IPS-NIHi7 (cell line): Measurements from ENCODE around the gene TMEM209.
"Not testable (repeated sequence)": the region's sequence is repeated elsewhere in the genome, so short reads cannot be mapped to it uniquely, and the experiment has no call there.

Source experiments
- DNase-seq: peaks from one replicate; pipeline ENCODE4 v3.0.0; 2012; ENCODE audit warnings: mixed read lengths; ENCODE audit errors: extremely low spot score

The TMEM209 gene

DNA sequence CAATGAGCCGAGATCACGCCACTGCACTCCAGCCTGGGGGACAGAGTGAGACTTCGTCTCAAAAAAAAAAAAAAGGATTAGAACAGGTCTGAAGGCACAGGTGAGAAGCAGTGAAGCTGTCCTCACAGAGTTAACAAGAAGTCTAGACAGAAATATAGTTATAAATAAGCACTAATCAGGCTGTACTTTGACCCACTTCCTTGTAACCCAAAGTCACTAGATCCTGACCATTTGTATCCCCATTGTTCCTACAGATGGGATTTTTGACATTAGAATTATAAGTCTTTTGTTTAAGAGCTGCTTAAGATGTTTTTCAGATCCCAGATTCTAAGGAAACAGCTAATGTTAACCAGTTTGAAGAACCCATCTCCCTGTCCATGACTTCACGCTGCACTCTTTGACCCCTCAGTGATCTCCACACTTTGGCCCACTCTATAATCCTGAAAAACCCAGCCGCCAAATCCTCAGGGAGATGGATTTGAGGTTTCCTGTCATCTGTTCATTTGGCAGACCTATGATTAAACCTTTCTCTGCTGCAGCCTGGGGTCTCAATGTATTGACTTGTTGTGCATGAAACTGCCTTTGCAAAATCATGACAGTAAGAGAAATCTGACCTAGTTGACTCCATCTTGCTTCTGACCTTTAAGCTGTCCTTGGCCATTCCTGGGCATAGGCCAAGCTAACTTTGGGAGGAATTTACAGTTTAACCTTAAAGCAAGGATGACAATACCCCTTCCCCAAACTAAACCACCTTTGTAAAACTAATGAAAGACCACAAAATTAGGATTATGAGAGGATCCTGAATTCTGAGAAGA lies 13.8 kb upstream of the TMEM209 start:
- DNase-seq = no peak

DNA sequence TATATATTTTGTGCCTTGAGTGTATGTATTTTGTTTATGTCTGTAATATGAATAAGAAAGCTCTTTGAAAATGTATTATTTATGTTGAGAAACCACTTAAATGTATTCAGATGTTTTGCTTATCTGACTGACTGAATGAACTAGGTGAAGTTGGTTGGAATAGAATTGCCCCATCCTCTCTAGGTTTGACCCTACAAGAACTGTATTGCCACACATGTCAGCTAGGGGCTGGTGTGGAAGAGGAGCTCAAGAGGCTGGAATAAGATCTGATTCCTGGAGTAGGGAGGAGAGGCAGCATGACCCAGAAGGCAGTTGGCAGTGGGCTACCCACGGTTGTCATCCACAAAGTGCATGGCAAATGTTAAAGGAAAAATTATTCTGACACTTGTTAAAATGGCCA lies 11.5 kb upstream of the TMEM209 start:
- peak; percentile 18 for DNase-seq

DNA sequence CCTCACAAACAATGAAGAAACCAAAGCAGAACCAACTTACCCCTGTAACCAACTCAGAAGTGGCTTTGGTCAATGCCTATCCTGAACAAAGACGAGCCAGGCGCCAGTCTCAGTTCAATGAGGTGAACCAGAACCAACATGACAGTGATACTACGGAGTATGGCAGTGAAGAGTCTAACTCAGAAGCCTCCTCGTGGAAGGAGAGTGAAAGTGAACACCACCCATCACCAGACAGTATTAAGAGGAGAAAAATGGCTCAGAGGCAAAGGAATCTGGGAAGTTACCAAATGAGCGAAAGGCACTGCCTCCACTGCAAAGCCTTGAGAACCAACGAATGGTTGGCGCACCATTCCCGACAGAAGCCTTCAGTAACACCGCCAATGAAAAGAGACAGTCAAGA lies 10.8 kb upstream of the TMEM209 start:
- no peak for DNase-seq

DNA sequence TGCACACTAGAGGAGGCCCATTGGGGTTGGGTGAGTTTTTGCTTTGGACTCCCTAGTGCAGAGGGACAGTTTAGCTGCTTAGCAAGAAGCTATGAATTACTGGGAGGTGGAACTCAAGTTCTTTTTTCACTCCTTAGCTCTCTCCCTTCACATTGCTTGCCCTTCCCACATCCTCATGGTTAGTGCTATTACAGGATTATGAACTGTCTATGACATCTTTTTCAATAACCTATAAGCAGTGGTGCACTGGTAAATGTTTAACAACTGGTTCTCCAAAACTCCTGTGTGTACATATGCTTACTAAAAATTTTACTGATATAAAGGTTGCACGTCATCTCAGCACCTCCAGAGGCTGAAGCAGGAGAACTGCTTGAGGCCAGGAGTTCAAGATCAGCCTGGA lies 8.6 kb upstream of the TMEM209 start:
- no peak for DNase-seq

DNA sequence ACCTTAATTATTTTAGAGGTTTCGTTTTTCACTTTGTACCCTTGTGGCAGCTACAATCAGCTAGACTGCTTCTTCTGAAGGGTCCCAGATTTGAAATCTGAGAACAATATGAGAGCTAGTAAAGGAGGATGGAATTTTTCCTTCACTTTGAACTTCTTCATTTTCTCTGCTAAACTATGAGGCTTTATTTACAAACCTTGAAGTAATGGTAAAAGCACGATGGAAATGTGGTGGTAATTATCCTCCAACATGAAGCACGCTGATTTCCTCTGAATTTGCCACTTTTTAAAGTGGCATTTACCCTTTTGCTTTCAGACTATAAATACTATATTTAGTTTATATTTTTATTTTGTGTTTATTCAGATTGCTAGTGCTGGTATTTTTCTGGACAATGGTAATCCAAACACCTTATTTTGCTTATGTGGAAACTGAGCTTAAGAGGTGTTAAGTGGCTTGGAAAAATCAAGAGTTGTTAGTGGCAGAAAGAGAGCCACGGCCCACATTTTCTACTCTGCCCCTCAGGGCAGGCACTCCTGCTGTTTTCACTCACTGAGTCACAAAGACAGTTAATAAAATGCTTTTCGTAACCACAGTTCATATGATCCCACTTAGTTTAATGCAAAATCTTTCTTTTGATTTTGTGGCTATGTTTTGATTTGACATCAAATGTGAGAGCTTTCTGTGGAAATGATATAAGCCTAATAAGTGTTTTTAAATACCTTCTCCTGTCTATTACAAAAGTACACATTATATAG lies 5.2 kb upstream of the TMEM209 start:
- no peak for DNase-seq

DNA sequence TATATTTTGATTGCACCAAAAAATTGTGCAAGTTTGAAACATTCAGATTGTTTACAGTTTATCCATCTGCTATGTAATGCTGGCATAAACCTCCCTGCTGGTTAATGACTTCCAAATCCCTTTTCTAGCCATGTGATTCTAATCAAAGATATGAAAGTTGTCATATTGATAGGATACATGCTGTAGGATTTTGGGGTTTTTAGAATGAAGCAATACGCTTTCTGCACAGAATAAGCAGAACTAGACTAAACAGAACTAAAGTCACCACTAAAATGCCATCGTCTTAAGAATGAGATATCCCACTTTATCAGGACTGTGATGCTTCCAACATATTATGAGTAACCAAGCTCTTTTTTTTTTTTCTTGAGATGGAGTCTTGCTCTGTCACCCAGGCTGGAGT lies 3.3 kb upstream of the TMEM209 start:
- no peak for DNase-seq

DNA sequence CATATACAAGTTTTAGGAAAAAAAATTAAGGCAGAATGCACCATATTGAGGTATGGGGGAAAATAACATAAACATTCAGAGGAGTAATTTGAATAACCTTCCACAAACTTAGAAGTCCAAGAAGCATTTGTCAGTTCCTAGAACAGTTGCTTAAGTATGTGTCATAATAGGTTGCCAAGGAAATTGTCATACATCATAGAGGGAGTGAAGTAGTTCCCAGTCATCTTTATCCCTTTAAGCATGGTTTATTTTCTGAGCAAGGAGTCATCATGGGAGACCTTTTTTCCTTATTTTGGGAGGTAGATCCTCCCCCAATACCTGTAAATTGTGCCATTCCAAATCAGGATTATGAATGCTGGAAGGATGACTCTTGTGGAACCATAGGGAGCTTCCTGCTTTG lies 2.4 kb upstream of the TMEM209 start, which contains the start of gene SSMEM1:
Gene SSMEM1, plus strand, starts transcription at position 219 of the 400 bp plus-strand sequence. Its CDS starts 51 bp downstream, at position 270.
- no peak for DNase-seq

DNA sequence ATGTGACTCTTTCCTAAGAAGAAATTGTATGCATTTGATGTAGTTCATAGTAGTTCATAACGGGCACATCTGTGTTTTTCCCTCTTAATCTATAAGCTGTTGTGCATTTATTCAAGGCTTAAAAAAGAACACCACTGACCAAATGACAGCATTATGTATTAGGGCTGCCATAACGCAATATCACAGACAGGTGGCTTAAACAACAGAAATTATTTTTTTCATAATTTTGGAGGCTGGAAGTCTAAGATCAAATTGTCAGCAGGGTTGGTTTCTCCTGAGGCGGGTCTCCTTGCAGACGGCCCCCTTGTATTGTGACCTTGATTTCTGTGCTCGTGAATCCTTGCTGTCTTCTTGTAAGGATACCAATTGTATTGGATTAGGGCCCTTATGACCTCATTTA lies 1.8 kb upstream of the TMEM209 start:
- DNase-seq = no peak

DNA sequence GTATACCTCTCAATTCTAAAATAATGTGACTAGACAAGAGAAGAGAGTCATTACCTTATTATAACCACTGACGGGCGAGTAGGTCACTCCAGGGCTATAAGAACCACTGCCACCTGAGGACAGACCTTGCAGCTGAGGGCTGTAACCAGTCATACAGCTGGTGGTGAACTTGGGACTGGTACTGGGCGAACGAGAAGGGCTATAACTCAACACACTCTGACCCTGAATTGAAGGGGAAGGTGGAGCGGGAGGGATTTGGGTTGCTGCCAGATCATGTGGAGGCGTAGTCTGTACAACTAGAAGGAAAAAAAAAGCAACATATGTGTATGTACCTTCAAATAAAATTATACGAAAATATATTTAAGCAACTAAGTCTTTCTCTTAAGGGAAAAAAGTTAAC lies 3.4 kb downstream of the TMEM209 start:
- no peak for DNase-seq

DNA sequence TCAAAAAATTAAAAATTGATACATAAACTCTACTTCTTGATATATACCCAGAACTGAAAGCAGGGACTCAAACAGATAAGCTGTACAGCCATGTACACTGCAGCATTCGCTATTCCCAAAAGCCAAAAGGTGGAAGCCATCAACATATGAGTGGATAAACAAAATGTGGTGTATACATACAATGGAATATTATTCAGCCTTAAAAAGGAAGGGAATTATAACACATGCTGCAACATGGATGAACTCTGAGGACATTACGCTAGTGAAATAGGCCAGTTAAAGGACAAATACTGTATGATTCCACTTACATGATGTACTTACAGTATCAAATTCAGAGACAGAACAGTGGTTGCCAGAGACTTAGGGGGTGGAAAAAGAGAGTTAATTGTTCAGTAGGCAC lies 8.1 kb downstream of the TMEM209 start:
- no peak for DNase-seq

DNA sequence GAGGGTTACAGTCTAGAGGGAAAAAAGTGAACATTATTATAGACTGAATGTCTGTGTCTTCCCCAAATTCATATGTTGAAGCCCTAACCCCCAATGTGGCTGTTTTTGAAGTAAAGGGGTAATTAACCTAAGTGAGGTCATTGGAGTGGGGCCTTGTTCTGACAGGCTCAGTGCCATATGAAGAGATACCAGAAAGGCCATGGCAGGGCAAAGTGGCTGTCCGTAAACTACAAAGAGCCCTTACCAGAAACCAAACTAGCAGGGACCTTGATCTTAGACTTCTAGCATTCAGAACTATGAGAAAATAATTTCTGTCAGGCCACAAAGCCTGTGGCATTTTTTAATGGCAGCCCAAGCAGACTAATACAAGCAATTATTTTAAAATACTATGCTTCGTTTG lies 8.7 kb downstream of the TMEM209 start:
- DNase-seq = no peak

DNA sequence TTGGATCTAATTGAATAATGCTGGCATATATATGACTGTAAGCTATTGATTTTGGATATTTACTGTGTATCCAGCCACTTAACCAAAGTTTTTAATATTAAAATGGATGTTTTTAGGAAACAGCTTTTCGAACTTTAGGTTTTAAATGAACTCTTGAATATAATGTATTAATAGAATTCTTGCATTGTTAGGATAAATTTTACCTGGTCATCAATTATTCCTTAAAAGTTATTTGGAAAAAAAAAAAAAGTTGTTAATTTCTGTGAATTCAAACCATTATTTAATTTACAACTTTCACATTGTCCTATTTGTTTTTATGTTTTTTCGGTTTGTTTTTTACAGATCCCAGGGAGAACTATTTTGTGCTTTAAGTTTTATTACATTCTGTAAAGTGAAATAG lies 9.8 kb downstream of the TMEM209 start:
- no peak for DNase-seq

DNA sequence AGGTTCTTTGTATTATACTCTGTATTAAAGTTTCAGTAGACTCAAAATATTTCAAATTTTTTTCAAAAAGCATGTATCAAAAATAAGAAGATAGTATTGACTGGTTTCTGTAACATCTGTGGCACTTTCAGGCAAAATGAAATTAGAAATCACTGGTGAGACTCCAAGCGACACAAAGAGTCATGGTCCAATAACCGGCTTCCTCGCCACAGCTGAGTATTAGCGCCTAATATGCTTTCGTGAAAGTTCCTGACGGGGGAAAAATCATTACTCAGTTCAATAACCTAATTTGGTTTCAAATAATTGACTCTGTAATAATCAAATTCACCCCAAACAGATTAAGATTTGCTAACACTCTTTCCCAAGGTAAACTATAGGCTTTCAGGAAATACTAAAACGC lies 13.4 kb downstream of the TMEM209 start:
- DNase-seq = no peak

DNA sequence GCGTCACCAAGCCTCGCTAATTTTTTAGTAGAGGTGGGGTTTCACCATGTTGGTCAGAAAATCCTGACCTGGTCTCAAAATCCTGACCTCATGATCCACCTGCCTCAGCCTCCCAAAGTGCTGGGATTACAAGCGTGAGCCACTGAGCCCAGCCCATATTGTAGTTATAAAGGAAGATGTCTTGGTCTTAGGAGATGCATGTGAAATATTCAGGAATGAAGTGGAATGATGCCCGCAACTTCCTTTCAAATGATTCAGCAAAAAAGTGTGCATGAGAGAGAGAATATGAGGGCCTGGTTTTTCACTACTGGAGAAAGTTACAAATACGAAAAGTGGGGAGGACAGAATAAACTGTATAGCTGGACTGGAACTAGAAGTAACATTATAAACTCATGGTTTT lies 15.9 kb downstream of the TMEM209 start:
- no peak for DNase-seq

DNA sequence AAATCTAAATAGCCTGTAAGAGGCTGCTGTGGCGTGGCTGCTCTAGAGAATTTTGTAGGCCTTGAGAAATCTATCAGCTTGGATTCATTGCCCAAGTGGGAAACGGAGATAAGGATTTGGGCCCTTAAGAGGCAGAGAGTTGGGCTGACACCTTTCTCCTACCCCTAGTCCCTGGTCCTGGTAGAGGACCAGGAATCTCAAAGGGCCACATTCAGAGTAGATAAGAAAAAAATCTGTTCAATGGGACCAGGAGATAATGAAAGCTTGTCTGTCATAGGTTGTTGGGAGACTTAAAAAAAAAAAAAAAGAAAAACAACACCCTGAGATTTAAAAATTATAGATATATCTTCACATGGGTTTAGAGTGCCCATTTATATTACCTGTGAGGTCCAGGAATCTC lies 17.8 kb downstream of the TMEM209 start:
- DNase-seq = no peak

DNA sequence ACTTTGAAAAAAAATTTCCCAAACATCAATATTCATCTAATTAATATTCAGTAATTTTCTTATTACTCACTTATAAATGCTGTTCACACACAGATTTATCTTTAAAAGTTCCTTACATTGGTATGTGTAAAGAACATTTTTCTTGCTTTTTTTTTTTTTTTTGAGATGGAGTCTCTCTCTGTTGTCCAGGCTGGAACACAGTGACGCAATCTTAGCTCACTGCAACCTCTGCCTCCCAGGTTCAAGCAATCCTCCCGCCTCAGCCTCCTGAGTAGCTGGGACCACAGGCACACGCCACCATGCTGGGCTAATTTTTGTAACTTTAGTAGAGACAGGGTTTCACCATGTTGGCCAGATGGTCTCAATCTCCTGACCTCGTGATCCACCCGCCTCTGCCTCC lies 20.9 kb downstream of the TMEM209 start:
- not testable (repeated sequence) for DNase-seq

DNA sequence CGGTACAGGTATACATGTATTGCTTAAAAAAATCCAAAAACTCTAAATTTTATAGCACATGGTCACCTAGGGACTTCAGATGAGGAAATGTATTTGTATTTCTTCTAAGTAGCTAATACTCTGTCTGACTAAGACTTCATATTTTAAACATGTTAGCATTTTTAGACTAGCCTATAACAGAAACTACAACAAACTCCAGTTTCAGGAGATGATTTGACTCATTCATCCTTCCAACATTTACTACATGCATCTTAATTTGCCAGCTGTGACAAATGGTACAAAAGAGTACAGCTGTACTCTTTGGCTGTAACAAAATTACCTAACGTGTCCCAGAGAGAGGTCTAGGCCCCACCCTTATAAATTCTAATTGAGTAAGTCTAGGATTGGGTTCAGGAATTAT lies 22.2 kb downstream of the TMEM209 start:
- no peak for DNase-seq

DNA sequence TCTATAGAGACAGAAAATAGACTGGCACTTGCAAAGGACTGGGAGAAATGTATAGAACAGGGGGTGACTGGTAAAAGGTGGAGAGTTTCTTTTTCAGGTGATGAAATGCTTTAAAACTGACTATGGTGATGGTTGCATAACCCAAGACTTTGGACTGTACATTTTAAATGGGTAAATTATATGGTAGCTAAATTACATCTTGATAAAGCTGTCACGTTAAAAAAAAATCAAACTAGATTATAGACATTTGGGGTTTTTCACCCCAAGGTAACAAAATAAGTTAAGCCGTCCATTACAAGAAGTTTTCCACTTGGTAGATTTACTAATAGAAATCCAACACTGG lies 24.0 kb downstream of the TMEM209 start:
- no peak for DNase-seq

DNA sequence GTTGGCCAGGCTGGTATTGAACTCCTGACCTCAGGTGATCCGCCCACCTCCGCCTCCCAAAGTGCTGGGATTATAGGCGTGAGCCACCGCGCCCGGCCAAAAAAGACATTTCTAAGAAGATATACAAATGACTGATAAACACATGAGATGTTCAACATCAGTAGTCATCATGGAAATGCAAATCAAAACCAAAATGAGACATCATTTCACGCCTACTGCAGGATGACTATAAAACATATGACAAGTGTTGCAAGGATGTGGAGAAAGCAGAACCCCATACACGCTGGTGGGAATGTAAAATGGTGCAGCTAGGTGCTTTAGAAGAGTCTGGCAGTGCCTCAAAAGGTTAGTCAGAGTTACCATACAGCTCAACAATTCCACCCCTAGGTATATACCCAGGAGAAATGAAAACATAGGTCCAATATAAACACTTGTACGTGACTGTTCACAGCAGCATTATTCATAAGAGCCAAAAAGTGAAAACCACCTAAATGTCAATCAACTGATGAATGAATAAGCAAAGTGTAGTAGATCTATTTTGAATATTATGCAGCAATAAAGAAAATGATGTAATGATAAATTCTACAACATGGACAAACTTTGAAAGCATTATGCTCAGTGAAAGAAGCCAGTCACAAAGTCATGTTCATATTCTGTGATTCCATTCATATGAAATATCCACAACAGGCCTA lies 24.5 kb downstream of the TMEM209 start:
- DNase-seq = no peak

DNA sequence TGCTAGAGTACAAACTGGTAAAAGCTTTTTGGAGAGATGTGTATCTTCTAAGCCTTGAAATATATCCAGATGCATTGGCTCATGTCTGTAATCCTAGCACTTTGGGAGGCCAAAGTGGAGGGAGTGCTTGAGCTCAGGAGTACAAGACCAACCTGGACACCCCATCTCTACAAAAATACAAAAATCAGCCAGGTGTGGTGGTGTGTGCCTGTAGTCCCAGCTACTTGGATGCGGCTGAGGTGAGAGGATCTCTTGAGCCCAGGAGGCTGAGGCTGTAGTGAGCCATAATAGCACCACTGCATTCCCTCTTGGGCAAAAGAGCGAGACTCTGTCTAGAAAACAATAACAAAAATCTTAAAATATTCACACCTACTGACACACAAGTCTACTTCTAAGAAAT lies 25.6 kb downstream of the TMEM209 start:
- DNase-seq = no peak

DNA sequence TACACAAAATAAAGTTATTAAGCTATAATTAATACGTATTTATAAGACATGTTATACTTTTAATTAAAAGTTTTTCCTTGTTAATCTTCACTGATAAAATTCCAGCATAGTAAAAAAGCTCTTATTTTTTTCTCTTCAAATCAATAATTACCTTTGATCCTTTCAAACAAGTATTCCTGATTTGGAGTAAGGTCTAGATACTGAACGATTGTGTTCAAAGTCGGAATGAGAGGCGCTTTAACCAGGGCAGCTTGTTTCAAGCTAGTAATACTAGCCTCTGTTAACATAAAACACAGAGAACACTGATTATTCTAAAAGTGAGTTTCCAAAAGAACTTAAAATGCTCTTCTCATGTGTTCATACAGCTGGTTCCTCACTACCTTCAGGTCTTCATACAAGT lies 27.0 kb downstream of the TMEM209 start:
- no peak for DNase-seq

DNA sequence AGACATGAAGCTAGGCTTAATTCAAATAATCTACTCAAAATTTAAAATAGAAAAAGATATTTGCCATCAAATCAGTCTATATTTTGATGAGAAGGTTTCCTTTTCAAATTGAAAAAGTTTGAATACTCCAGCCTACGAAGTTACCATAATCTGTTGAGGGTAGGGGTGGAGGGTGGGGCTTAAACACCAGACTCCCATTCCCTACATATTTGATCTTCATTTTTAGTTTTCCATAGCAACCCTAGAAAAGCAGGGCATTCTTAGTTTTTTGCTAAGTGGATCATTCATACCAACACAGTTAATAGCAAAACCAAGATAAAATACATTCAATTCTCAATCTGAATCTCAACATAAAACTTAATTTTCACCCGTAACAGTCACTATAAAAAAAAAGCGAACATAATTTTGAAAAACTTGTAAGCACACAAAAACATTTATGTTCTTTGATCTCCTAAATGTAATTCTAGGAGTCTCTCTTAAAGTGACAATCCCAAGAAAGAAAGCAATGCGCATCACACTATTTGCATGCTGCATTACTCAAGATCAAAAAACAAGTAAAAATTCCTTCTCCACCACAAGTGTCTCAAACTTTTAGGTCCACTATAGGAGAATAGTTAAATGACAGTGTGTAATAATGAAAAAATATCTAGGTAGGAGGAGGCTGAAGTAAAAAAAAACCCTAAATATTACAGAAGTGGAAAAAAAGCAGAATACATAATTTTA lies 30.8 kb downstream of the TMEM209 start:
- no peak for DNase-seq
